NCI-H187 (cell line): ENCODE measurements around the gene SKAP1.
A peak's percentile ranks its signal among the peaks of the same experiment; 100 is the strongest.
"Not testable (repeated sequence)": the region's sequence is repeated elsewhere in the genome, so short reads cannot be mapped to it uniquely, and the experiment has no call there.

Experiments used
- DNase-seq, 2 experiments: peaks; one replicate each; lab custom pipeline; 2025; lab: John Stamatoyannopoulos, UW

The SKAP1 gene

DNA sequence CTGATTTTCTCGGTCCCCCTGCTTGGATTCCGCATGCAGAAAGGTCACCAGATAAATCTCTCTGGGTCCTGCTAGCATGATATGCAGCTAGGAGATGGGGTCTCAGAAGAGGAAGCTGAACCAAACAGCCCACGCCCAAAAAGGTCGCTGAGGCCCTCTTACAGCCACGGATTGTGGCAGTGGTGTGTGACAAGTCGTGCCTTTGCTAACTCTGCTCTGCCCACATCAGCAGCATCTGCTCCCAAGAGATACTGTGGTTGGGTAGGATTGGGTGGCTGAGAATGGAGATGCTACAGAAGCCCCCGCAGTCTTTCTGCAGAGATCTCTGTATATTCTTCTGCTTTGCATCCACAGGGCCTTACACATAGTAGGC is 15.2 kb upstream of the SKAP1 start:
- no peak for DNase-seq

DNA sequence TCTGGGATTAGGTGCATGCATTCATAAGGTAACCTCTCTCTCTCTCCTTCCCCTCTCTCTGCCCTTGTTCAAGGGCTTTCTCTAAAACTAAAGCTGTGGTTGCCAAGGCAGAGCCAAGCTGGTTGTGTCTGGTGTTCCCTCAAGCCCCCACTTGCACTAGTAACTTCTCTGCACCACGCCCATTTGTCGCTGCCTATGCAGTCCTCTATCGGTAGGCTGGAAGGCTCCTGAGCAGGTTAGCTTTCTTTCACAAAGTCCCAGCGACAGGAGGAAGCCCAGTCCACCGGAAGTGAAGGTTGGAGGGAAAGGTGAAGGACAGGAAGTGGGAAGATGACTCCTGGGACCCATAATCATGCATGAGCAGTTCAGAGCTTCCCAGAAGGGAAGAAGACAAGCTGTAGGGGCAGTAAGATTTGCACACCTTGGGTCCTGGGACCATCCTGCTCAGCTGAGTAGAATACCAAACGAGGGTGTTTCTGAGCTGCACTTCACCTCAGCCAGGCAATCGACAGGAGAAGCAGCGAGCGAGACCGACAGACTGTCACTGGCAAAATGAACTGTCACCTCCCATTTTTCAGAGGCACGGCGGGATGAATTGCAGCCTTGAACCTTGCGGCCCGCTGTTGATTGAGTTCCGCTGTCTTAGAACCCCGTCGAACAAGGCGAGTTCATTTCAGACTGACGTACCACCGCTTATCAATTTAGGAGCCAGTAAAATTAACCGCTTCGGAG is 14.7 kb upstream of the SKAP1 start:
- no peak for DNase-seq

DNA sequence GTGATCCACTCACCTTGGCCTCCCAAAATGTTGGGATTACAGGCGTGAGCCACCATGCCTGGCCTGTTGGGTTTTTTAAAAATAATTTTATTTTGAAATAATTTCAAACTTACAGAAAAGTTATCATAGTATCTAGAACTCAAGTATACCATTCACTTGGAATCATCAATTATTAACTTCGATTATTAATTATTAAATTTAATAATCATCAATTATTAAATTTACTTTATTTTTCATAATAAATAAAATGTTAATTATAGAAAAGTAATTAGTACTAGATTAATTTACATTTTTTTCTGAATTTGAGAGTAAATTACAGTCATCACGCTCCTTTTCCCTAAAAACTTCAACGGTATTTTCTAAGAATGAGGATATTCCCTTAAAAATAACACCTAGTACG is 13.7 kb upstream of the SKAP1 start:
- no peak for DNase-seq

DNA sequence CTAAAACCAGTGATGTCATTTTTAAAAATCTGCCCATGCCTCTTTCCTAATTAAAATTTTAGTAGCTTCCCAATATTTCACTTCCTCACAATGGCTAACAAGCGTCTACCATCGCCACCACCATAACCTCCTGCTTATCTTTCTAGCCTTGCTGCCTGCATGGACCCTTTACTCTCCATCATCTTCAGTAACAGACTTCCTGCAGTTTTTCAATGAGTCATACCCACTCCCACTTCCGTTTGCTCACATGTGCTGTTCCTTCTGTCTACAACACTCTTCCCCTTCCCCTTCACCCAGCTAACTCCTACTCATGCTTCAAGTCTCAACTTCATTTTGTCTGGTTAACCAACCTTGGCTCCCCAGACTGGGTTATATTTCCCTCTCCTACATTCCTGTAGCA is 12.8 kb upstream of the SKAP1 start:
- DNase-seq = no peak

DNA sequence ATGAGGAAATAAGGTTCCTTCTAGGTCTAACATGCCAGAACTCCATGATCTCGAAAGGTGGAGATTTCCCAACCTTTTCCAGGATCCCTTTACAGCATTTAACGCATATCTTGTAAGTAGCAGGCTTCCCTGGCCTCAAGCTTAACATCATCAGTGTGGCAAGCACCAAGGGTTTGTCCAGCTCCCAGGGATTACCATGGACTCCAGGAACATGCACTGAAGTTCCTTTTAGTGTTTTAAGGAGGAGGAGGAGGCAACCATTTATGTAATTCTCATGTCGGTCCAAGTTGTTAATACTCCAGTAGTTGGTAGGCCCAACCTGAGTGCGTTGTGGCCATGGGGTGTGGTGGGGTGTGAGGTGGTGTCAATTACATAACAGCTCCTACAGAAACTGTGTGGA is 11.8 kb upstream of the SKAP1 start:
- DNase-seq = no peak

DNA sequence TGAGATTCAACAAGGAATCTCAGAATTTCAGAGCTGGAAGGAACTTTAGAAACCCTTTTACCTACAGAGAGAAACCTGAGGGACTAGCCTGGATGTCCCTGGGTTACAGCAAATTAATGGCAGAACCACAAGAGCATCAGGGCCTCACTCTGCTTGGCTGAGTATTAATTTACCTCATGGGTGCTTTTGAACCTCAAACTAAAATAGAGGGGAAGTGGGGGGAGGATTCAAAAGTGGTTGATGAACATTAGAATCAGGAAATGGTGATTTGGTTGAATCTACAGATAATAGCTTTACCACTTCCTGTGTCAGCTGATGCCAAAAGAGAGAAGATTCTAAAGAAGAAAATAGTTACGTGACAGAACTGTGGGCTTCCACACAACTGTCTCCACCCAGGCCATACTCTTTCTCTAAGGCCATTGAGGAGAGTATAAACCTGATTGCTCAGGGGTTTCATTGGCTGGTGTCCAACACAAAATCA is 11.3 kb upstream of the SKAP1 start:
- DNase-seq = no peak

DNA sequence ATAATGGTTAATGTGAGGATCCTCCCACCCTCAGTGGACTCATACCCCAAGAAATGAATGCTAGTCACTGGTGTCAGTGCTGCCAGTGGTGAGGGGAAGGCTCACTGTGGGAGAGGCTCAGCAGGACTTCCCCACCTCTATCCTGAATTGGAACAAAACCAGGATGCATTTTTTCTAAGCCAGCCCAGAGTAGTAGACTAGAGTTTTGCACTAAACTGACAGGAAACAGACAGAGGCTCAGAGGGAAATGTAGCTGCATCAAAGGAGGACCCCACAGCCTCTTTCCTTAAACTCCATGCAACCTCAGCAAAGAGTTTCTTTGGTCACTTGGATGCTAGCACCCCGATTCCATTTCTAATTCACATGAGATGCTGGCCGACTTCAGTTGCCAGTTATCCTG is 10.7 kb upstream of the SKAP1 start:
- no peak for DNase-seq

DNA sequence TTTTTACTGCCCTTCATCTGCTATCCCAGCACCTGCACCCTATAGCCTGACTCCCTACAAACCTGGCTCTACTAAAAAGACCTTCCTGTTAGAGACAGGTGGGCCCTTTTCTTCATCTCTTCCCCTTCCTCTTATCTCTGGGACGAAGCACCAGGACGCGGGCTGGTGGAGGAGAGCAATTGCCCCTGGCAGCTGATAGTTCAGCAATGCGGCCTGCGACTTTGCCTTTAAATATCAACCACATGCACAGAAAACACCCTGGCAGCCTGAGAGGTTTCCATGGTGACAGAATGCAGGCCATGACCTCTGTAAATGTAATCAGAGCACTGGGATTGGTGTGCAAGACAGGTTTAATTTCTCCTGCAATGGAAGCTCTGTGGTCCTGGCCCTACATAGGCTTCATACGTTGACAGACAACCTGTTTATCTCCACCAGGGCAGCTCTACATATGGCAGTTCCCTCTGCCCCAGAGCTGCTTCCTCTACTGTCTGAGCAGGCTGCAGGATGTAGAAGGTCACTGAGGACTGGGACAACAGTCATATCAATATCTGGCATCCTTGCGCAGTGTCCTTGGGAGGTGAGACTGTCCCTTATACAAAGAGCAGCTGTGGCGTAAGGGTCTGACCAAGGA is 10.0 kb upstream of the SKAP1 start:
- peak in 1 of 2 experiments; percentile 11 for DNase-seq

DNA sequence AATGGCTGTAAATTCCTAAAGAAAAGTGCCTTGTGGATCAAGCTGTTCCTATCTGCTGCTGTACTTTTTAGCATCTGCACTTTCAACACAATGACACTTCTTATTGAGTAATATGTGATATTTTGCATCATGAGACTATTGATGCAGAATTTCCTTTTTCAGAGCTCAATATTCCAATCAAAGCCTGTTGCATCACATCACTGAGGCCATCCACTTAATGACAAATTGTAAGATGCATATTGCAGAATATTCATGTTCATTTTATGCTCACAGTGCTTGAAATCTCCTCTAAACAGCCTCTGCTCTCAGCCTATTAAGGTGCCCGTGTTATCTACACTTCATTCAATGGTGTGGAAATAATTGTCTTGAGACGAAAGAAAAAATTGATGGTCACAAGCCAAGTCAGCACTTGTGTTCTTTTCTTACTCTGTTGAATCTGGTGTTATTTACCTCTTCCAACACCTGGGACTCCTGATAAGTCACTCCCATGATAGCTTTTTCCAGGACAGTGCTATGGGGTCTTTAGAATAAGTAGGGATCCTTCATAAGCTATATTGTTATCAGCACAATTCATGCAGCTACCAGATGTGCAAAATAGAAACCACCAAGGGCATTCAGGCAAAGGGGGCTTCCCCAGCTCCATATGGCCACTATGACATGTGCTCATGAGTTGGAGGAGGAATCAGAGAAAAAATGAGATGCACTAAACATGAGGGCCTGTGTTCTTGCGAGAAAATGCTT is 9.3 kb upstream of the SKAP1 start:
- DNase-seq = no peak

DNA sequence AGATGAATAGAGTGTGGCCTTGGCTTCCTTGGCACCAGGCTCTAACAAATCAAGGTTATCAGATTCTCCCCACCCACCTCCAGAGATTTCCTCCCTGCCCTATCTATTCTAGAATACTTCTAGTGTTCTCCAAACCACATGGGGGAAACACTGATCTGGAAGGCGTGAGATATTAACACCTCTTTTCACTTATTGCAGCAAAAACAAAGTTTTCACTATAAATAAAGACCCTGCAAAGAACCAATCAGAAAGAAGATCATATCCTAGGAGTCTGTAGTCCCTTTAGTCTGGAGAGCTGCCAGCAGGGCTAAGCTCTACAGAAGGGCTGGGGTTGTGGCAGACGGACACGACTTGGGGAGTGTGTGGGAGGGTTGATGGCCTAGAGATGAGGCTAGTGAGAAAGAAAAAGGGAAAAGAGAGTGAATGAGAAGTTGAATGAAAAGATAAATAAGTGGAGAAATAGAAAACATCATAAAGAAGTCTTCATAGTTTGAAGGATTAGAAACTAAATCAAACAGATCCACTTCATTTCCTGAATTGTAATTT is 8.6 kb upstream of the SKAP1 start:
- DNase-seq = no peak

DNA sequence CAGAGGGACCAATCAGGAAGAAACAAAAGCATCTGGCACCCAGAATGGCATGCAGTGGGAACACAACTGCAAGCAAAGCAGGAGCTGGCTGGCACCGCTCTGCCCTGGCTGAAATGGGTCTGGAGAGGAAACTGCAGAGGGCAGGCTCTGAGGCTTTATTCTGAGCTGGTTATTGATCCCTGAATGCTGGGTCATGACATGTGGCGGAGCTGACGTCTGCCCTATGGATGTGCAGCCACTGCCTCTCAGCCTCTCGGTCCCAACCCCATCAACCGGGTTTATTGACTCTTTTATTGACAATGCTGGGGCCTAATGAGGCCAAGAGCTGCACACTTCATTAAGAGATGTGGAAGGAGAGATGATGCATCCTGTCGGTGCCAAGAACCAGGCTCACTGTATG is 3.9 kb upstream of the SKAP1 start:
- no peak for DNase-seq

DNA sequence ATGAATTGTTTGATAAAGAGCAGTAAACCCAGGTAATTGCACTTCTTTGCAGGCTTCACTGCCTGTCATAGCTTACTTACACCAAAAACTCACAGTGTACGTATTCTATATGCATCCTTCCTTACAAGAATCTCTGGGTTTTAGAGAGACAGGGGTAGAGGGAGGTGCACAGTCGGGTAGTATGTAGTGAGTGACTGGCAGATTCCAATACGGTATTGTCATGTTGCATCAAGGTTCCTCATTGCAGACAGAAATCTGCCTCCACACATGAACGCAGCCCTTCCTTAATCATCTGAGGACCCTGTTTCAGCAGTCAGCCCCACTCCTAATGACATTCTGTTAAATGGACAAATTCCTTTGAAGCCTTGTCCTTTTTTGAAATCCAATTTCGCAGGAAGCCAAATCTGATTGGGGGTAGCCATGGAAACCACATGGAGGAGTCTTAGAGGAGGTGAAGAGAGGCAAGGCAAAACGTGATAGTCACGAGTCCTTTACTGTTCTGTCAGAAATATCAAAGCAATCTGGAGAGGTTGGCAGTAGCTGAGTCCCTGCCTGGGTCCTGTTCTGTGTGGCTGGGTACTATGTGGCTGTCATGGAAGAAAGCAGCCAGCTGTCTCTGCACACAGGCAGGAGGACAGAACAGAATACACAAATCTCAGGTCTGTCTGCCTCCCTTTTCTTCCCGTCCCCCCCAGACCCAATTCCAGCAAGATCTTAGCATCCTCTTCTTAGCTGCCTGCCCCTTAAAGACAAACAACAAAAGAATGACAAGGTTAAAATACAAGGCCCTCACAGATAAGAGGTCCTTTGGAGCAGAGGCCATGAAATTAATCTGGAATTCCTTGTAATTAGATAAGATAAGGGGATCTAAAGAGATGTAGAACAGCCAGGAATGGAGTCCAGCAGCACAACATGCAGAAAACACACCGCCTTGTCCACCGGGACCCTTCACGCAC is 3.1 kb upstream of the SKAP1 start:
- DNase-seq = no peak

DNA sequence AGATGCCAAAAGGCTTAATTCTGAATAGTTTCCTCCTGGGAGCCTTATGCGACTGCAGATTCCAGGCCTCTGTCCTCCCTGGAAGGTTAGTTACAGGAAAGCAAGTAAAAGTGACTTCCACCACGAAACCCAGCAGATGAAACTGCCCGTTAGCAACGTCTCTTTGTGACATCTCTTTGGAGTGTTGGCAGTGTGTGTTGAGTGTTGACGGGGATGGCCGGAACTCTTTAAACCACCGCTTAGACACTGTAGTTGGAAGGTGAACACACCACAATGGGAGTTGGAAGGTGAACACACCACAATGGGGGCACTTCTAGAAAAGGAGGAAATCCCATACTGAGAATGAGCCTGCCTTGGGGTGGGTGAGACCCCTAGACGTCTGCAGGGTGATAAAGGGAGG is 858 bp downstream of the SKAP1 start:
- DNase-seq = no peak

DNA sequence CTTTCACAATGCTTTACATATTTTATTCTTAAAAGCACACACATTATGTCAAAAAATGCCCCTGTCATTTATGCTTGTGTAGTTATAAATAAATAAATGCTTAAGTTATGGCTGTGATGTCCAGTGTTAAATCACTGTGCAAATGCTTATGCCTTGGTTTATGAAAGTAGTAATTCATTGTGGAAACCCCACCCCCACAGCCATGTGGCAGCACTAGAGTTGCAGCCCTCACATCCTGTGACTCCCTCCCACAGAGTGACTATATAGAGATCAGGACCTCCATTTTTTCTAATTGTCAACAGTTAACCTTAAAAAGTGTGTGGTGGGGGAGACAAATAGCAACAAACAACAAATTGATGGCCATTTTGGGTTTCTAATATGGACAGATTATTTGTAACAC is 2.4 kb downstream of the SKAP1 start:
- DNase-seq = no peak

DNA sequence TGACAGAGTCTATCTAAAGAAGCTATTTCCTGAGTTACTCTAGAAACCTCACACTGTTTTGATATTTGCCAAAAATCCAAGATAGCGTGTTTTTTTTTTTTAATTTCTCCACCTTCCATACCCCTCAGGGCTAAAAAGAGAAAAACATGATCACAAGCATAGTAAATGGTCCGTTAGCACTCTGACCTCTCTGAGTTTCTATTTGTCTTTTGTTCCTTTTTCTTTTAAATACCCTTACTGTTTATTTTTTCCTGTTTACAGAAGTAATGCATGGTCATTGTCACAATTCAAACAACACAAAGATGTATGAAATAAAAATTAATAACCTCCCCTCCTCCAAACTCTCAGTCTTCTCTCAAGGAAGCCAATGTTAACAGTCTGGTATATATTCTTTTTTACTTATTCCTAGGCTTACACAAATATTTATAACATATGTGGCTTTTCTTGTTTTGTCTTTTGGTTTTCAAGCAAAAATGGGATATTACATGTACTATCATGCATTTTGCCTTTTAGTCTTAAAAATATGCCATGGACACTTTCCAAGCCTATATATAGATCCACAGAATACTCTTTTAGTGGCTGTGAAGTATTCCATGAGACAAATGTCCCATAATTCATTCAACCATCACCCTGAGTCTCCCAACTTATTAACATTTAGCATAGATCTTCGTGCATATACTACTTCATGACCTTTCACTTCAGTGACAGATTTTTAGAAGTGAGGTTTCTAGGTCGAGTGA is 3.1 kb downstream of the SKAP1 start:
- DNase-seq = no peak

DNA sequence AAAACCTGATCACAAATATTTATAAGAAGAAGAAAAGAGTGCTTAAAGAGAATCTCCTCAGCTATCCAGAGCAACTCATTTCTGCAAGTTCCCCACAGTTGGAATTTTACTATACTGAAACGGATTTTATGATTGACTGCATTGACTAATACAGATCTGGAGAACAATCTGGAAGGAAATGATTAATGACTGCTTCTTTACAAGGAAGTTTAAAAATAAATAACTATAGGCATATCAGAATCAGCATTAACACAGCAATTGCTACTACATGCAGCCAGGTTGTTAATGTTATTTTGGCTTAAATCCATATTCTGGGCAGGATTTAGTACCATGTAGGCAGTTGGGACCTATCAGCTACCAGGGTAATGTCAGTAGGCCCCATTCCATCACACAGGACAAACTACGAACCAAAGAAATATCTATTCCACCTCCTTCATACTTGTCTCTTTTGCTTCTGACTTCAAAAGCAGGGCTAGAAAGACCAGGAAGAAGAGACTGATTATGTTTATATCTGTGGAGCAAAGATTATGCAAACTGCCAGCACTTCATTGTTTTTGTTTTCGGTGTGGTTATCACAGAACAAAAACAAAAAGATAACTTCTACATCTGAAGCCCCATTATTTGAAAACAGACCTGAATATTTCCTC is 3.9 kb downstream of the SKAP1 start:
- no peak for DNase-seq

DNA sequence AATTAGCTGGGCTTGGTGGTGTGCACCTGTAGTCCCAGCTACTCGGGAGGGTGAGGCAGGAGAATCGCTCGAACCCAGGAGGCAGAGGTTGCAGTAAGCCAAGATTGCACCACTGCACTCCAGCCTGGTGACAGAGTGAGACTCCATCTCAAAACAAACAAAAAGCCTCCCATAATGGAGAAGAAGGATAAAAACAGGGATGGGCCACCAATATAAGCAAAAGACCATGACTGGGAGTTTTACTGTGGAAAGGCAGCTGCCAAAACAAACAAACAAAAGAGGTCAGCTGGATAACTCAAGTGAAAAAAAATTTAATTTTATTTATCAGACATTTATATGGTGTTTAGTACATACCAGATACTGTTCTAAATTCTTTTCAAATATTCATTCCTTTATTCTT is 8.0 kb downstream of the SKAP1 start:
- not testable (repeated sequence) for DNase-seq

DNA sequence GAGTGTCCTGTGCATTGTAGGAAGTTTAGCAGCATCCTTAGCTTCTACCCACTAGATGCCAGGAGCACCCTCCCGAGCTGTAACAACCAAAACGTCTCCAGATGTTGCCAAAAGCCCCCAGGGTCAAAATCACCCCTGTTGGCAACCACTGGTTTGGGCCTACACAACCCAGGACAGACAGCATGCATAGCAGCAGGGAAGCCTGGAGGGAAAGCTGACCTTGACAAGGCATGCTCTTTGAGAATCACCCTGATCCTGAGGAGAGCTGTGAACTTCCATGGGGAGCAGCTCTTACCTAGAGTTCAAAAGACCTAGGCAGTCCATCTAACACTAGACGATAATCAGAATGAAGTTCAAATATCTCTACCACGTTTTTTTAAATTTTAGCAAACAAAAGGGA is 9.2 kb downstream of the SKAP1 start:
- no peak for DNase-seq

DNA sequence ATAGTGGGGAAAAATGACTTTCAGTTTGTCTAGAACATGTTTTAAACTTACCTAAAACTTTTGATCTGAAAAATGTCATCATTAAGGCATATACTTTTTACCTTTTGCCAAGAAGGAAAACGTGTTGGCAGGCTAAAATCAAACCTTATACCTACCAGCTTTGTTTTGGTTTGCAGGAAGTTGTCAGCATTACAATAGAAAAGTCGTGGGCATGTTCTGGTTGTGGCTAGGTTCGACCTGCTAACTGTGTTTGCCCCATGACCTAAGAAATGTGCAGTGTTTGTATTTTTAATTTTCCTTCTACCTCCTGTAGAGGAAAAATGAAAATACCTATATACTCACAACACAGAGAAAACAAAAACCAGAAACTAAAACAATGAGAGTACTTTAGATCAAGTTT is 13.0 kb downstream of the SKAP1 start:
- no peak for DNase-seq

DNA sequence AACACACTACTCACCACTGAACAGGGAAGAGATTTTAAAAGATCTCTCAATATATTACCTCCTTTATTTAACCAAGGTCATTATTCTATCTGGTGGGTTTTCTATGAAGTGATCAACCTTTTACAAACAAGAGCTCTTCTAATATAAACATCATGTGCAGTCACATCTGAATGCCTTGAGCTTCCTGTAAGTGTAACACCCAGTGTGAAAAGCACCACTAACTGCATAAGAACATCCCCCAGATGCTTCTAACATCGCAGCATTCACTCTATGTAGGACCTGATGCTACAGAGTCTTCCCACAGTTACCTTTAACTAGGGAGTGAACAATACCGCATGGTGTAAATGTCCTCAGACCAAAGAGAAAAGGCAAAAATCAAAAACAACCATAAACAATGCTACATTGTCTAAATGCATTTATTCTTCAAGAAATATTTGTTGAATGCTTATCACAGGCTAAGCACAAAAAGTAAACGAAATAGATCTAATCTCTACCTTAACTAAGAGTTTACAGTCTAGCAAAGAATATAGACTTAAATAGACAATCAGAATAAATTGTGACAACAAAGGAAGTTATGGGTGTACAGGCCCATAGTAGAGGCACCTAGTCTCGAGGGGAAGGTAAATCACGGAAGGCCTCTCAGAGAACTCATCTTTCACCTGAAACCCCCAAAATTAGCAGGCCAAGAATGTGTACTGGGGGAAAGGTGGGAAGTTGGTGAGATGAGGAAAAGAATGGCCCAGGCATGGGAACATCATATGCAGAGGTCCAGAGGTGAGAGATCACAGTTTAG is 16.2 kb downstream of the SKAP1 start:
- DNase-seq = no peak
